ENCODE data around the gene NIM1K.
"Not testable (repeated sequence)": the region's sequence is repeated elsewhere in the genome, so short reads cannot be mapped to it uniquely, and the experiment has no call there.

NIM1K gene

GRCh38 chr5:43191740-43192557 lies at the start of gene NIM1K:
Gene NIM1K, plus strand, starts transcription at chr5:43192225. Its CDS starts 53,551 bp downstream, at chr5:43245776.
- no peak for DNase-seq (ENCODE audit: low read depth in 2 of 2)

DNA sequence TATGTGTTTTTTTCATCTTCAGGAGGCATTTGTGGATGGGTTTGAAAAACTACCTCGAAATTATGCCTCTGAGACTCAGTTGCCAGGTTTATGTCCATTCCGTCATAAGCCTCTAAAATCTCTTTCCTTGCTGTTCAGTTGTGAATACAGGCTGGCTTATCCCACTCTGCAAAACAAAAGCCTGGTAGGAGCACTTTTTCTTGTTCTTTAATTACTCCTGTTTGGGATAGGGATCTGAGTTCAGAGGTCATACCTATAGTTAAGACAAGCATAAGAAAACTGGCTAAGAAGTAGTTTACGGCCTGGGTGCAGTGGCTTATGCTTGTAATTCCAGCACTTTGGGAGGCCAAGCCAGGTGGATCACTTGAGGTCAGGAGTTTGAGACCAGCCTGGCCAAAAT lies 47.0 kb upstream of the NIM1K start:
- no peak for DNase-seq (ENCODE audit: low read depth in 2 of 2)

DNA sequence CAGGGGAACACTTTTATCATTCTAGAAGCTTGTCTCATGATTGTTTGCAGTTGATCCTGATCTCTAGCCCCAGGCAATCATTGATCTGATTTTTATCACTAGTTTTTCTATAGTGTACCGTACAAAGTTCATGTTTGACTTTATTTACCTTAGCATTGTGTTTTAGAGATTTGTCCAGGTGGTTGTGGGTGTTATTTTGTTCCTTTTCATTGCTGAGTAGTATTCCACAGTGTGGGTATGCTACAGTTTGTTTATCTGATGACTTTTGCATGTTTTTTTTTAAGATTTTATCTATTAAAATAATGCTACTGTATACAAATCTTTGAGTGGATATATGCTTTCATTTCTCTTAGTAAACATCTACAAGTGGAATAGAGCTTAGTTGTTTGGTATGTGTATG lies 45.1 kb upstream of the NIM1K start:
- DNase-seq (ENCODE audit: low read depth in 2 of 2), result no peak

GRCh38 chr5:43148417-43148816 lies 43.6 kb upstream of the NIM1K start:
- DNase-seq (ENCODE audit: low read depth in 2 of 2), result no peak

- no peak for DNase-seq (ENCODE audit: low read depth in 2 of 2)
Measured at GRCh38 chr5:43149231-43149630, 42.8 kb upstream of the NIM1K start.

GRCh38 chr5:43150075-43150474 lies 42.0 kb upstream of the NIM1K start:
- no peak for DNase-seq (ENCODE audit: low read depth in 2 of 2)

DNA sequence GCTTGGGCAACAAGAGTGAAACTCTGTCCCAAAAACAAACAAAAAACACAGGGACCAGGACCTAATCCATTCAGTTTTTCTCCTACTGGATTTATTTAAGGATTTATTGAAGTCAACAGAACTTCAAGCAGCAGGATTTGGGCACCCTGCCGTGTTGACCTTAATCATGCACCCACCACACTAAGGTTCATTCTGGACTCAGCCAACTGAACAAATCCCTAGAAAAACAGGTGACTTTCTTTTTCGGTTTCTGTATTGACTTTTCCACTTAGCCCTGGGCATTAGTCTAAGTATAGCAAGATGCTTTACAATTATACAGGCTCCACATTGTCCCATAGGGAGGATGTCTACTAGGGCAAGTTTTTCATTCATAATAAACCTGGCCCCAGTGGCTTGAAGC lies 41.3 kb upstream of the NIM1K start:
- no peak for DNase-seq (ENCODE audit: low read depth in 2 of 2)

DNA sequence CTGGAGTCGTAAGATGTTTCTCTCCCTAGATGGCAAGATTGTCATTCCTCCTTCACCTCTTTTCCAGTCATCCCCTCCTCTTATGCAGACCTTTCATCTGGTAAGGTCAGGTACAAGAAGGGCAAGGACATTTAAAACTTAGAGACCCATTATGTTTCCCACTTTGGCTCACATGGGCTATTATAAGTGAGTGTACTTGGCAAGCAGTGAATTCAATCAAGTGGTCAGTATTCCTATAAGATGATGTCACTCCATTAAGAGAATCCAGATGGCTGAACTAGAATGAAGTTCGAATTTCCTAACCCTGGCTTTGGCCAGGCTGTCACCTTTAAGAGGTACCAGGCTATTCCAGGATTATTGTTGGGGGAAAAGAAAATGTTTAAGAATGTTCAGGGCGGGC lies 39.1 kb upstream of the NIM1K start:
- DNase-seq (ENCODE audit: low read depth in 2 of 2), result no peak

GRCh38 chr5:43154469-43154868 lies 37.6 kb upstream of the NIM1K start:
- no peak for DNase-seq (ENCODE audit: low read depth in 2 of 2)

DNA sequence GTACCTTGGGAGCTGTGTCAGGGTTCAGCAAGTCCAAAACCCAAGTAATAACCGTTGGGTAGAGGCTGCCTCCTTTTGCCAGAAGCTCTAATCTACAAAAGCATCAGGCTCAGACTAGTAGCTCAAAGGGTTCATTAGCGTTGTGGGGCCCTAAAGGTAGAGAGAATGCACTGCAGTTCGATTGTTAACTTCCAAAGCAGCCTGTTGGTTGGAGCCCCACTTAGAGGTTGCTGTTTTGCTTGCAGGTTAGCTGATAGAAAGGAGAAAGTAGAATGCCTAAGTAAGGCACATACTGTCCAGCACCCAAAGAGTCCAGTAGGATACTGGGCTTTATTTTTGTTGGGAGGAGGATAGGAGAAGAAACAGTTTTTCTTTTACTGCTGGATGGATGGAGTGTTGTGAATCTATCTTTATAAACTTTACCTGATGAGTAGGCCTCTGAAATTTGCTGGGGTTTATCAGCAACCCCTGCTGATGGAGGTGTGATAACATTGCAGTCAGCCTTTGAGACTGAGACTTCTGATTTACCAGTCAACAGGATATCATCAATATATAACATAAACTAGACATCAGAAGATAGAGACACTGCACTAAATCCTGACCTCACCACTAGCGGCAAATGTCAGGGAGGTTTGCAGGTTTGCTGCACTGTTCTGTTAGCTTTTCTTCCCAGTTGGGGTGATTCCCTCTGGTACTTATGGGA lies 36.5 kb upstream of the NIM1K start:
- DNase-seq (ENCODE audit: low read depth in 2 of 2), result no peak

DNA sequence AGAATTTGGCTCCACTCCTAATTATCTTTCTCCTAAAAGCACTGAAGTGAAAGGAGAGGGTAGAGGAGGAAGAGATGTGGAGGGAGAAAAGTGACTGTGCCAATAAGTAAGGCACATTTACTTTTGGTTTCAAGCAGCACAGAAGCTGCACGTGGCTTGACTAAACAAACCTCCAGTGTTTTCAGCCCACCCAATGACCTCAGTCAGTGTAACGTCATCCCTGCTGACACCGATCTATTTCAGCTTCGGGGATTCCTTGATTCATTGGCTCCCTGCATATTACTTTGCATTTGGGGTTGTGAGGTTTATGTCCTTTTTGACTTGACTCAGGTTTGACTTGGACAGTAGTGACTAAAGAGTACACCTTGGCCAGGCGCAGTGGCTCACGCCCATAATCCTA lies 35.6 kb upstream of the NIM1K start:
- DNase-seq (ENCODE audit: low read depth in 2 of 2), result no peak

DNA sequence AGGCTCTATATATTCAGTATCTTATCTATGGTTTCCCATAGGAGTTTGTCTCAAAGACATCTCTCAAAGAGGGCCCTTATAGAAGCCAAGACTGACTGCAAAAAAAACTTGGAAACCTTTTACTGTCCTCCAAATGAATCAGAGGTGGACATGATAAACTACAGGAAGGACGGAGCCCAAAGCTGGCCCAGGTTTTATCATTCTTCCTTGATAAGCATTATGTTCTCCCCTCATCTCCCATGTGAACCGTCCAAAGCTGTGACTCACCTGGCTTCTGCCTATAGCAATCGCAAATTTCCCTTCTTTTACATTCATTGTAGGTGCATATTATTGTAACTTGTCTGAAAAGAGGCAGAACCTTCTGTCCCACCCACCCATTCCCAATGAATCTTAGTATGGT lies 35.0 kb upstream of the NIM1K start:
- DNase-seq (ENCODE audit: low read depth in 2 of 2), result no peak

- no peak for DNase-seq (ENCODE audit: low read depth in 2 of 2)
Measured at GRCh38 chr5:43161244-43161643, 30.8 kb upstream of the NIM1K start.

DNA sequence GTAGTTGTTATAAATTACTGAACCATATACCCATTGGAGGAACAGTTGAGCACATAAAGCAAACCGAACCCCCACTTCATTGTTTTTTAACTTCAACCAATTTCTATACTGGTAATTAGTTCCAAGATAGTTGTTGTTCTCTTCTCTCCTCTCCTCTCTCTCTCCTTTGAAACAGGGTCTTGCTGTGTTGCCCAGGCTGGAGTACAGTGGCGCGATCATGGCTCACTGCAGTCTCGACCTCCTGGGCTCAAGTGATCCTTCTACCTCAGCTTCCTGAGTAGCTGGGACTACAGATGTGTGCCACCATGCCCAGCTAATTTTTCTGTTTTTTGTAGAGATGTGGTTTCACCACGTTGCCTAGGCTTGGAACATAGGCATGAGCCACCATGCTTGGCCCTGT lies 27.2 kb upstream of the NIM1K start:
- DNase-seq (ENCODE audit: low read depth in 2 of 2), result not testable (repeated sequence)

GRCh38 chr5:43165323-43165722 lies 26.7 kb upstream of the NIM1K start:
- no peak for DNase-seq (ENCODE audit: low read depth in 2 of 2)

GRCh38 chr5:43168175-43168574 lies 23.9 kb upstream of the NIM1K start:
- DNase-seq (ENCODE audit: low read depth in 2 of 2), result no peak

- no peak for DNase-seq (ENCODE audit: low read depth in 2 of 2)
Measured at GRCh38 chr5:43171451-43171850, 20.6 kb upstream of the NIM1K start.

DNA sequence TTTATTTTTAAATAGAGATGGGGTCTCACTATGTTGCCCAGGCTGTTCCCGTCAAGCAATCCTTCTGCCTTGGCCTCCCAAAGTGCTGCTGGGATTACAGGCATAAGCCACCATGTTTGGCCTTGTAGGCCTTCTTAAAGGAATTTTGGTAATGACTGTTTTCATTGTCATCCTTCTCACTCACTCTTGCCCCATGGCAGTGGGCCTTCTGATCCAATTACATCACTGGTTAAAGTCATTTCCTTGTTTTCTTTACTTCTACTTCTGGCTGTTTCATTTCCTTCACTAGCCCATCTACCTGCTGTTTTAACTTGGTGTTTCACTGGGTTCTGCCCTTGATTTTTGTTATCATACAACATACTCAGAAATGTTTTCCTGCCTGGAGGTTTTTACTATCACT lies 20.1 kb upstream of the NIM1K start:
- DNase-seq (ENCODE audit: low read depth in 2 of 2), result no peak

DNA sequence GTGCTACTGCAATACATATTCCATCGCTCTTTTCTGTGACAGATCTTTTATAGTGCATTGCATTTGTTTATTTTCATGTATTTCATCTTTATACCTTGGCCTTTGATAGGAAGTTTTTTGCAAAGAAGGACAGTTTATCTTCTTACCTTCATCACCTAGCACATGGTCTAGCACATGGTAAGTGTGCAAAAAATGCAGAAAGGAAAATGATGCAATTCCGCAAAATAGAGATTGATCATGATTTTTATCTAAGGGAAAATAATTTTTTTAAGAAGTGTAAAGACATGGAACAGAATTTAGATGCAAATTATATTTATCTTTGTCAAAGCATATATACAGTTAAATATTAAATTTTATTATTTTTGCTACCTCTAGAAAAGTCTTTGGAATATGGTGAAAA lies 19.2 kb upstream of the NIM1K start:
- DNase-seq (ENCODE audit: low read depth in 2 of 2), result no peak

DNA sequence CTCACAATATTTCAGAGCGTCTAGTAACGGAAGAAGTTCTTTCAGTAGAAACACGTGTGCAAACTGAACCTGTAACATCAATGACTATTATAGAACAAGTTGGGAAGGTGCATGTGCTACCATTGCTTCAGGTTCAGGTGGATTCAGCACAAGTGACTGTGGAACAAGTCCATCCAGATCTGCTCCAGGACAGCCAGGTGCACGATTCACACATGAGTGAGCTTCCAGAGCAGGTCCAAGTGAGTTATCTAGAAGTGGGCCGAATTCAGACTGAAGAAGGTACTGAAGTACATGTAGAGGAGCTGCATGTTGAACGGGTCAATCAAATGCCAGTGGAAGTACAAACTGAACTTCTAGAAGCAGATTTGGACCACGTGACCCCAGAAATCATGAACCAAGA lies 17.4 kb upstream of the NIM1K start:
- DNase-seq (ENCODE audit: low read depth in 2 of 2), result no peak

- no peak for DNase-seq (ENCODE audit: low read depth in 2 of 2)
Measured at GRCh38 chr5:43179836-43180235, 12.2 kb upstream of the NIM1K start.

GRCh38 chr5:43182421-43182820 lies 9.6 kb upstream of the NIM1K start:
- DNase-seq (ENCODE audit: low read depth in 2 of 2), result no peak

GRCh38 chr5:43183101-43183500 lies 8.9 kb upstream of the NIM1K start:
- DNase-seq (ENCODE audit: low read depth in 2 of 2), result not testable (repeated sequence)
